H7 (cell line): Measurements from ENCODE around the gene SCFD1. TPM values are rescaled to one million over a fixed set of nuclear protein-coding genes. Genes with fewer than 3 reads are reported as not detected.
"Not testable (repeated sequence)": the region's sequence is repeated elsewhere in the genome, so short reads cannot be mapped to it uniquely, and the experiment has no call there.

Experiments used
- DNase-seq: peaks from one replicate; pipeline ENCODE4 v3.0.0; 2012
- H3K27me3 ChIP-seq: 2 replicates; pipeline ENCODE4 v1.6.0; 2011; ENCODE audit warnings: mild to moderate bottlenecking, low read length; ENCODE audit not compliant: control insufficient read depth, insufficient read depth
- H3K36me3 ChIP-seq: replicated peaks from 2 replicates; pipeline ENCODE4 v1.5.1; 2011; ENCODE audit warnings: low read length; ENCODE audit not compliant: control insufficient read depth, insufficient read depth
- H3K4me3 ChIP-seq: 2 replicates; pipeline ENCODE4 v1.5.1; 2011; ENCODE audit warnings: low read depth, mild to moderate bottlenecking, control low read depth, low read length, moderate library complexity; ENCODE audit not compliant: insufficient read depth
- total RNA-seq: library from RNA; depleted of rRNA; stranded (reverse); fragments of >200 nt; shearing (Covaris generic); gene quantifications from 2 replicates; pipeline ENCODE4 v1.2.3, GENCODE V29; 2014

SCFD1 gene
- total RNA-seq, 1 experiment from 2014 or later: 84.5 TPM

DNA sequence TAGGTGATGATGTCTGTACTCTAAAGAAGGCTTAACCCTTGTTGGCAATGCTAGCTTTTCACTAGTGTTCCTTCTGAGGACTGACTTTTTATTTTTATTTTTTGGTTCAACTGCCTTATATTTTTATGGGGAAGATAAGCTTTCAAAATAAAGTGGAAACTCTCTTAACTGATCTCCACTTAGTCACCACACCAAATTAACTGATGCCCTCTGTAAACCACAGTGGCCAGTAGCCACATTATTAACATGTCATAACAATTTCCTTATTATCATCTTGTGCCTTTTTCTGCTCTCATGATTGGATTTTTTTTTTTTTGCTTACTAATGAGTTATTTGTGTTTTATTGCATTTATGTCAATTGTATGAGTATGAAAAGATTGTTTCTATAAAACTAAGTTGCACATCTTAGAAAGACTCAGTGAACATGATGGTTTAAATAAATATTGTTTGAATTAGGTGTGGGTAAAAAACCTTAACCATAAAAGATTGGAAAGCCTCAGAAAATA is 56.9 kb downstream of the SCFD1 start:
- Histone ChIP-seq H3K4me3 (no peak overlapping the region), H3K36me3 (peaks cover 3% of the 10 kb centered on the region; the same call in 1 of the 2 replicates), H3K27me3 (no peaks in the 10 kb centered on the region)
- DNase-seq: no peak

DNA sequence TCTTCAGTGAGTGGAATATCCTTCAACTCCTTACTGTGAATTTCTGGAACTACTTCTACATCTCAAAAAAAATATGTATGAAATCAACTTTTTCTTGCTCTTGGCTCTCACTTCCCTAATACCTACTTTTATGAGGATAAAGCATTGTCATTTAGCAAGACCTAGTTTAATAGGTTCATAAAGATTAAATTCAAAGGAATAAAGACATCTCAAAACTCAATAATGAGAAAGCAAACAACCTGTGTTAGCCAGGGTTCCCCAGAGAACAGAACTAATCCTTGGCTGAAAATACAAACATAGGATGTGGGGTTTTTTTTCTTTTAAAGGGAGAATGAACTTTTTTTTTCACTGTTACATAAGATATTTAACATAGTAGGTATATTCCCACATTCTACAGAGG is 57.9 kb downstream of the SCFD1 start:
- no peak overlapping the region for H3K4me3 ChIP-seq
- DNase-seq: no peak
- no peaks in the 10 kb centered on the region for H3K27me3 ChIP-seq
- peaks cover 3% of the 10 kb centered on the region; the same call in 1 of the 2 replicates for H3K36me3 ChIP-seq

DNA sequence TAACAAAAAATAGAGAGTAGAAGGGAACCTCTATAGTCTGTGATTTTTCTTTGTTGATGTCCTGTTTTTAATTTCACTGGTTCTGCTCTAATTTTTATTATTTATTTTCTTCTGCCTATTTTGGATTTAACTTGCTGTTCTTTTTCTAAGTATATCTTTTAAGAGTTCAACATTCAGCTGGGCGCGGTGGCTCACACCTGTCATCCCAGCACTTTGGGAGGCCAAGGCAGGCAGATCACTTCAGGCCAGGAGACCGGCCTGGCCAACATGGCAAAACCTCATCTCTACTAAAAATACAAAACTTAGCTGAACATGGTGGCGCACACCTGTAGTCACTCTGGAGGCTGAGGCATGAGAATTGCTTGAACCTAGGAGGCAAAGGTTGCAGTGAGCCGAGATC is 58.7 kb downstream of the SCFD1 start:
- DNase-seq, H3K4me3 ChIP-seq, H3K27me3 ChIP-seq, H3K36me3 ChIP-seq: not testable (repeated sequence)

DNA sequence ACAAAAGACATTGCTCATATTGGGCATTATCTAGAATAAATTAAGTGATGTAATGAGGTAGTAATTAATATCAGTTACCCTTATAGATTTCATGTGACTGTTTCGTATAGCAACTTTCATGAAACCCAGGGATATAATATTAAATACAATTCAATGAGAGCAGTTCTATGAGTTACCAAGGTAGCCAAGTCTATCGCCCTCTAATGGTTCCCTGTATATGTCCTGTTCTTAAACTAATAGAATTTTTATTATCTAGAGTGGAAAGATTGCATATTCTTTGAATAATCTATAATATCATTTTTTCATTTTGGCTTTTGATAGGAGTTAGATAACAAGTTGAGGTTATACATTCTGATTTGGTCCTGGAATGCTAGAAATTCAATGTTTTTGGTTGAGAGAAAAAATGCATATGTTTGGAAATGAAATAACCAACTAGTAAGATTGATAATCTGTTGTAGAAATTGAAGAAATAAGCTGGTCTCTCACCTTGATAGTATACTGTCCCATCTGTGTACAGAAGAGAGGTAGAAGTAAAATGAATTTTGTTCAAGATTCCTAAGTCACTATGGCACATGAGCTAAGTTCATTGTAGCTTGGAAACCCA is 59.7 kb downstream of the SCFD1 start:
- peaks cover 3% of the 10 kb centered on the region; the same call in 1 of the 2 replicates for H3K36me3 ChIP-seq
- H3K27me3 ChIP-seq: no peaks in the 10 kb centered on the region
- DNase-seq: peak; percentile 16
- no peak overlapping the region for H3K4me3 ChIP-seq

DNA sequence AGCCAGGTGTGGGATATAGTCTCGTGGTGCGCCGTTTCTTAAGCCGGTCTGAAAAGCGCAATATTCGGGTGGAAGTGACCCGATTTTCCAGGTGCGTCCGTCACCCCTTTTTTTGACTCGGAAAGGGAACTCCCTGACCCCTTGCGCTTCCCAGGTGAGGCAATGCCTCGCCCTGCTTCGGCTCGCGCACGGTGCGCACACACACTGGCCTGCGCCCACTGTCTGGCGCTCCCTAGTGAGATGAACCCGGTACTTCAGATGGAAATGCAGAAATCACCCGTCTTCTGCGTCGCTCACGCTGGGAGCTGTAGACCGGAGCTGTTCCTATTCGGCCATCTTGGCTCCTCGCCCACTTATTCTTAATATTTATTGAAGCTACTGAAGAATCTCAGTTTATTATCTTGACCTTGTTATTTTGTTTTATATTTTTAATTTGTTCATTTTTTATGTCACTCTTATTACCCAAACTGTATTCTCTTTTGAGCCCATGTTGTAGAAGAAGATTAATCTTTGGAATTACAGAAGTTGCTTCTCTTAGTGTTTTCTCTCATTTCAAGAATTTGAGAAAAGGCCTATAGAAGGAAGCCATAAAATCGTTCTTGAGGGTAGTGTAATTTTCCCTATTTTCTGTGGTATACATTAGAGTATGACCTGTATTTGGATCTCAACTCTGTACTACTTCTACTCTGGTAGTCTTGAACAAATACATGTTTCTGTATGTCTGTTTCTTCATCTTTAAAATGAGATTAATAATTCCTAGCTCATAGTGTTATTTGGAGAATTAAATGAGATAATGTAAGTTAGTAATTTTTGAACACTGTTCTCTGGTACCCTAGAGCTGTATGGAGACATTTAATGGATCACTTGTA is 68.6 kb downstream of the SCFD1 start:
- H3K27me3 ChIP-seq, DNase-seq, H3K36me3 ChIP-seq: not testable (repeated sequence)
- peak overlapping the region; percentile 27 for H3K4me3 ChIP-seq

DNA sequence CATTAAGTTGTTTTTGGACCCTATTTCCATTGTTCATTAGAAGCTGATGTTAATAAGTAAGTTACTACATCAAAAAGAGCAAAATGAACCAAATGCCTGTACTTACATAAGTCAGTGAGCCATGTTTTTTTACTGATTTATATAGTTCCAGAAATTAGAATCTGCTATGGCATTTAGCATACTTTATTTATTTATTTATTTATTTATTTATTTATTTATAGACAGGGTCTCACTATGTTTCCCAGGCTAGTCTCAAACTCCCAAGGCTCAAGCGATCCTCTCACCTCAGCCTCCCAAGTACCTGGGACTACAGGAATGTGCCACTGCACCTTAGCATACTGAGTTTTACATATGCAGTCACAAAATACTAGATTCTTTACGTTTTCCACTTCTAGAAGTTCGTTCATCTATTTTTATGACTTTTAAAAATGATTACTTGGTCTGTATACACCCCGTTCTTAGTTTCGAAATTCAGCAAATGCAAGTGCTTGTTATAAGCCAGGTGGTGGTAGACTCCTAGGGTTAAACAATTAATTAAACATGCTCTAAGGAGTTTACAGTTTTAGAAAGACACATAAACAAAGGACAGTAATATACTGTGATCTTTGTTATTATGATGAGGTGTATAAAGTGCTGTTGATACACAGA is 69.8 kb downstream of the SCFD1 start:
- Histone ChIP-seq H3K4me3 (no peak overlapping the region), H3K27me3 (no peaks in the 10 kb centered on the region), H3K36me3 (no peaks in the 10 kb centered on the region)
- DNase-seq: no peak

DNA sequence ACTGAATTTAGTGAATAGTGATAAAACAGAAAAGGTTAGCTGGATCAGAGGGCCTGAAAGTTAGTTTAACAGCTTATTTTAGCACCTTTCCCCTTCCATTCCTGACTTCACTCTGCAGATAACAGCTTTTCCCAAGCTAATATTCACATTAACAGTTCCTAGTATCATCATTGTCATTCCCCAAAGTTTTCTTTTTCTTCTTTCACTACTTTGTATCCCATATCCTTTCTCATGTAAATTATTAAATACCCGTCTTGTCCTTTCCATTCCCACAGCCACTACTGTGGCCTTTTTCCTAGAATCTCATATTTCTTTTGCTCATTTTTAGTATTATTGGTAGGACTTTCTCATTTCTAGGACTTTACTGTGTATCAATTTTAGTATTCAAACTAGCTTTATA is 70.5 kb downstream of the SCFD1 start:
- H3K36me3 ChIP-seq: no peaks in the 10 kb centered on the region
- DNase-seq: no peak
- no peak overlapping the region for H3K4me3 ChIP-seq
- no peaks in the 10 kb centered on the region for H3K27me3 ChIP-seq

DNA sequence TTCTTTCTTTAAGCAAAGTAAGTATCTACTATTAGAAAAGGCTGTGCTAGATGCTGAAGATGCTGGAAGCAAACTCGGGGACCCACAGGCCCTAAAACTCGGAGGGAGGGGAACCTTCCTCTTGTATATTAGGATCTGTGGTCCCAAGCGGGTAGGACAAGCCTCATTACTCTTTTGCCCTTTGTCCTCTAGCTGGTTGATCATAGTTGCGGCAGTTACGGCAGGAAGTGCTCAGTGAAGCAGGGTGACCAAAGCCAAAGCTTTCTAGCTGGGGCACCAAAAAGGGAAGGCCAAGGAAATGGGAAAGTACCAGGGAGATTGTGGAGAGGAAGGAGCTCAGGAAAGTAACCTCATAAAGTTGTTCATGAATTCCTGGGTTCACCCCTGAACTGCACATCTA is 76.3 kb downstream of the SCFD1 start:
- Histone ChIP-seq H3K36me3 (0 out of 2 replicates have a peak, but pooled peaks cover 1% of the 10 kb centered on the region), H3K27me3 (no peaks in the 10 kb centered on the region), H3K4me3 (no peak overlapping the region)
- DNase-seq: no peak

DNA sequence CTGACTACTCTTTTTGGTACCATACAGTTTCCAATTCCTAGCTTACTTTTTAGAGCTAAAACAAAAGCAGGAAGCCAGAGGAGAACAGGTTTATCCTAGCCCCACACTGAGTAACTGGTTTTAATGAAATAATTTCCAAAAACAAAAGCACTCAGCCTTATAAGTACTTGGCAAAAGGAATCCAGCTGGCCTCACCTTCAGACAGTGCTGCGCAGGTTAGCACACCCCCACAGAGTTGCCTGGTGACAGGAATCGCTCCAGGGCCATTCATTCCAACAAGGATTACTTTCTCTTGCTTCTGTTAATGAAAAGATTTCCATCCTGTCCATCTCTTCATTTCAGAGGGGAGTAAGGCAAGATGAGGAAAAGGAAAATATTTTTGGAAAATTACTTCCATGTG is 84.6 kb downstream of the SCFD1 start:
- Histone ChIP-seq H3K27me3 (no peaks in the 10 kb centered on the region), H3K4me3 (no peak overlapping the region), H3K36me3 (no peaks in the 10 kb centered on the region)
- DNase-seq: no peak

DNA sequence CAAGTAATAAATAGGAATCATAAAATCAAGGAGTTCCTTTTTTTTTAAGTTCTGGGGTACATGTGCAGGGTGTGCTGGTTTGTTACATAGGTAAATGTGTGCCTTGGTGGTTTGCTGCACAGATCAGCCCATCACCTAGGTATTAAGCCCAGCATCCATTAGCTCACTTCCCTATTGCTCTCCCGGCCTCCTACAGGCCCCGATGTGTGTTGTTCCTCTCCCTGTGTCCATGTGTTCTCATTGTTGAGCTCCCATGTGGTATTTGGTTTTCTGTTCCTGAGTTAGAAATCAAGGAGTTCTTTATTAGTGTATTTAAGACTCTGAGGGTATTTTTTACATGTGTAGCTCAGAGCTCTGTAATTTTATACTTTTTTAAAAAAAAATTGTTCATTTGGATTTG is 86.0 kb downstream of the SCFD1 start:
- Histone ChIP-seq H3K27me3 (no peaks in the 10 kb centered on the region), H3K36me3 (no peaks in the 10 kb centered on the region), H3K4me3 (no peak overlapping the region)
- DNase-seq: no peak

DNA sequence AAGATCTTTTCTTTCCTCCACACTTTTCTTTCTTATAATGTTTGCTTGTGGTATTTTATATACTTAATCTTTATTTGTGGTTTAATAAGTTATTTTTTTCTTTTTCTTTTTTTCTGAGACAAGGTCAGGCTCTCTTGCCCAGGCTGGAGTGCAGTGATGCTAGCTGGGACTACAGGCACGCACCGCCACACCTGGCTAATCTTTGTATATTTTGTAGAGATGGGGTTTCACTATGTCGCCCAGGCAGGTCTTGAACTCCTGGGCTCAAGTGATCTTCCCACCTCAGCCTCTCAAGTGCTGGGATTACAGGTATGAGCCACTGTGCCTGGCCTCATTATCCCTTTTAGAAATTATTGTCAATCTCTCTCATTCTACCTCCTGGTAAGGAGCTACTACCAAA is 87.1 kb downstream of the SCFD1 start:
- H3K4me3 ChIP-seq: no peak overlapping the region
- no peaks in the 10 kb centered on the region for H3K36me3 ChIP-seq
- no peaks in the 10 kb centered on the region for H3K27me3 ChIP-seq
- no peak for DNase-seq

DNA sequence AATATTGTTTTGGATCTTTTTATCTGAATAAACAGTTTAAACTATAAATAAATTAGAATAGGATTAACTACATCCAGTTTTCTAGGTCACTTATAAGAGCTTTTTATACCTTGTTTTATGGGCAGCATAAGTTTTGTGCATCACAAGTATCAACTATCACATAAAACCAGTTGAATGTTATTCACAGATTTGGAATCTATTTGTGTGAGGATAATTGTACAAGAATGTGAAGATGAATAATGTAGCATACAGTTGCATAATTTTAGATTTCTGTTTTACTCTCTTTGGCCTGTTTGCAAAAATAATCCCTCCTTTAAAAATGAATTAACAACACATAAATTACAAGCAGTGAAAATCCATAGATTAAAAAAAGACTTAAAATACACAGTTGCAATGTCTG is 88.8 kb downstream of the SCFD1 start:
- no peak overlapping the region for H3K4me3 ChIP-seq
- H3K36me3 ChIP-seq: no peaks in the 10 kb centered on the region
- DNase-seq: no peak
- no peaks in the 10 kb centered on the region for H3K27me3 ChIP-seq

DNA sequence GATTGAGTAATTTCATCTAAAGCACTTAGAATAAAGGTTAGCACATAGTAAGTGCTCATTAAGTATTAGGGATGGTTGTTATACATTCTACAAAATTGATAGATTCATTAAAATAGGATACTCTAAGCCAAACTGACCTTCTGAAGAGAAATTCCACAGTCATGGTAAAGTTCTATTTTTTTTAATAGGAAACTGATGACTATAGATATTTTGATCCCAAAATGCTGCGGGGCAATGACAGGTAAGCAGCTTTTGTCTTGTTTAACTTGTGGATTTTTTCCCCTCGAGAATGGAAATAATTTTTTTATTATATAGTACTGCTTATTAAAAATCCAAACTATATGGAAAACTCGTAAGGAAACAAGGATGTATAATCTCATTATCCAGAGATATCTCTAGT is 97.0 kb downstream of the SCFD1 start:
- Histone ChIP-seq H3K36me3 (no peaks in the 10 kb centered on the region; the same call in 1 of the 2 replicates), H3K4me3 (no peak overlapping the region), H3K27me3 (no peaks in the 10 kb centered on the region)
- no peak for DNase-seq

DNA sequence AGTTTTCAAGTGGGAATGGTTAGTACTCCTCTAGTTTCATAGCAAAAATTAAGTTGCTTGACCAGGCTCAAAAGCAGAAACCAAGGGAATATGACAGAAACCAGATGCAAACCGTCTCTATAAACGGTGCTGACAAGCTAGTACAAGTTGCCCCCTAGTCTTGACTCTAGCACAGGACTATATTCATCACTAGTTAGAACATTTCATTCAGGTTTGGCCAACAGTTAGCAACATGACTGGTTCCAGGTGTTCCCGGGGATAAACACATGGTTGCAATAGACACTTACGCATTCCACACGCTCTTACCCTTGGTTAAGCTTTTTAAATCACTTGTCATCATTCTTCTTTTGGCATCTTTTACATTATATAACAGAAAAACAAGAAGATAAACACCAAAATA is 103.6 kb downstream of the SCFD1 start:
- Histone ChIP-seq H3K36me3 (peaks cover 2% of the 10 kb centered on the region; the same call in 1 of the 2 replicates), H3K27me3 (no peaks in the 10 kb centered on the region), H3K4me3 (no peak overlapping the region)
- no peak for DNase-seq

DNA sequence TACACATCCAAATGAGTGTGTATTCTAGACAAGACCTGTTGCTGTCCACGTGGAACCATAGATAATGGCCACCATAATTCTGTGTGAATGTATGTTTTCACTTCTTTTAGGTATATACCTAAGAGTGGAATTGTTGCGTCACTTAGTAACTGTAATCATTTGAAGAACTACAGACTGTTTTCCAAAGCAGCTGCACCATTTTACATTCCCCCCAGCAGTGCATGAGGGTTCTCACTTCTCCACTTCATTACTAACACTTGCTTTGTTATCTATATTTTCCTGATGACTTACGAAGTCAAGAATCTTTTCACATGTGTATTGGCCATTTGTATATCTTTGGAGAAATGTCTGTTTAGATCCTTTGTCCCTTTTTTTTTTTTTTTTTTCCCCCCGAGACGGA is 106.4 kb downstream of the SCFD1 start:
- no peak for DNase-seq
- Histone ChIP-seq H3K36me3 (peaks cover 2% of the 10 kb centered on the region; the same call in 1 of the 2 replicates), H3K4me3 (no peak overlapping the region), H3K27me3 (no peaks in the 10 kb centered on the region)
